ENCODE measurements around the gene CA11.

DNA sequence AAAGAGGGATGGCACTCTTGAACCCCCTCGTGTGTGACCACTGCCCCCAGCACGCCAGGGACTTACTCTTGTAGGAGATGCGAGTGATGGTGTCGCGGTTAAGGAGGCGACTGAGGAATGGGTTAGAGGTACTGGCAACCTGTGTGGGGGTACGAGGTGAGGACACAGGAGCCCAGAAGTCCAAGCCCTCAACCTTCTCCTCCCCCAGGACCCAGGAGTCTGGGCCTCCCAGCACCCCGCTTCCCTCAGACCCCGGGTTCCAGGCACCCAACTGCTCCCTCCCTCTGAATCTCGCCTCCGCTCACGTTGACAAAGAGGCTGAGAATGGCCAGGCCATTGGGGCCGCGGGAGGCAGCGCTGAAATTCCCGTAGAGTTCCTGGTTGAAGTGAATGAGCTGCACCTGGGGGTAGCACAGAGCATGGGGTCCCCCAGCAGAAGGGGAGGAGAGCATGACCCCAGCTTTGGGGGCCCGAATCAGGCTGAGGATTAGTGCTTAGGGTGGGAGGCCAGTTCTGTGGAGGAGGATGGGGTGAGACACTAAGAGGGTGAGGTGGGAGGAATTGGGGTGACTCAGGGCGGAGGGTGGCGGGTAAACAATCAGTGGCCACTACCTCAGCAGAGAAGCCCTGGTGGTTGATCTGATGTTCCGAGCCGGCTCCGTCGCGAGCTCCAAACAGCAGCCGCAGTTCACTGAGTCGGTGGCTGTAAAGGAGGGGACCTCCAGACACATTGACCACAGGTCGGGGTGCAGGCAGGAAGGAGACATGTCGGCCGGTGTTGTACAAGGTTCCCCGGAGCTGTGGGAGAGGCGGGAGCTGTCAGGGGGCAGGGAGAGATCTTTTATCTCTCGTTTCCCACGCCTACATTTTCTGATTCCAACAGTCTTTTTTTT is 6.3 kb downstream of the CA11 start:
- TF ChIP-seq, protein P1, sequence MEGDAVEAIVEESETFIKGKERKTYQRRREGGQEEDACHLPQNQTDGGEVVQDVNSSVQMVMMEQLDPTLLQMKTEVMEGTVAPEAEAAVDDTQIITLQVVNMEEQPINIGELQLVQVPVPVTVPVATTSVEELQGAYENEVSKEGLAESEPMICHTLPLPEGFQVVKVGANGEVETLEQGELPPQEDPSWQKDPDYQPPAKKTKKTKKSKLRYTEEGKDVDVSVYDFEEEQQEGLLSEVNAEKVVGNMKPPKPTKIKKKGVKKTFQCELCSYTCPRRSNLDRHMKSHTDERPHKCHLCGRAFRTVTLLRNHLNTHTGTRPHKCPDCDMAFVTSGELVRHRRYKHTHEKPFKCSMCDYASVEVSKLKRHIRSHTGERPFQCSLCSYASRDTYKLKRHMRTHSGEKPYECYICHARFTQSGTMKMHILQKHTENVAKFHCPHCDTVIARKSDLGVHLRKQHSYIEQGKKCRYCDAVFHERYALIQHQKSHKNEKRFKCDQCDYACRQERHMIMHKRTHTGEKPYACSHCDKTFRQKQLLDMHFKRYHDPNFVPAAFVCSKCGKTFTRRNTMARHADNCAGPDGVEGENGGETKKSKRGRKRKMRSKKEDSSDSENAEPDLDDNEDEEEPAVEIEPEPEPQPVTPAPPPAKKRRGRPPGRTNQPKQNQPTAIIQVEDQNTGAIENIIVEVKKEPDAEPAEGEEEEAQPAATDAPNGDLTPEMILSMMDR (IDR thresholded peaks at IDR 0.05): no peak
- TF ChIP-seq EZH2 (IDR thresholded peaks at IDR 0.05): no peak
- no peak for TF ChIP-seq EZH2phosphoT487 (IDR thresholded peaks at IDR 0.05)

Measured in neural progenitor cell (in vitro differentiated cells).